ENCODE measurements around the gene ZNF541. TPM values are rescaled to one million over a fixed set of nuclear protein-coding genes. Genes with fewer than 3 reads are reported as not detected.

Gene ZNF541
- not detected for total RNA-seq

DNA sequence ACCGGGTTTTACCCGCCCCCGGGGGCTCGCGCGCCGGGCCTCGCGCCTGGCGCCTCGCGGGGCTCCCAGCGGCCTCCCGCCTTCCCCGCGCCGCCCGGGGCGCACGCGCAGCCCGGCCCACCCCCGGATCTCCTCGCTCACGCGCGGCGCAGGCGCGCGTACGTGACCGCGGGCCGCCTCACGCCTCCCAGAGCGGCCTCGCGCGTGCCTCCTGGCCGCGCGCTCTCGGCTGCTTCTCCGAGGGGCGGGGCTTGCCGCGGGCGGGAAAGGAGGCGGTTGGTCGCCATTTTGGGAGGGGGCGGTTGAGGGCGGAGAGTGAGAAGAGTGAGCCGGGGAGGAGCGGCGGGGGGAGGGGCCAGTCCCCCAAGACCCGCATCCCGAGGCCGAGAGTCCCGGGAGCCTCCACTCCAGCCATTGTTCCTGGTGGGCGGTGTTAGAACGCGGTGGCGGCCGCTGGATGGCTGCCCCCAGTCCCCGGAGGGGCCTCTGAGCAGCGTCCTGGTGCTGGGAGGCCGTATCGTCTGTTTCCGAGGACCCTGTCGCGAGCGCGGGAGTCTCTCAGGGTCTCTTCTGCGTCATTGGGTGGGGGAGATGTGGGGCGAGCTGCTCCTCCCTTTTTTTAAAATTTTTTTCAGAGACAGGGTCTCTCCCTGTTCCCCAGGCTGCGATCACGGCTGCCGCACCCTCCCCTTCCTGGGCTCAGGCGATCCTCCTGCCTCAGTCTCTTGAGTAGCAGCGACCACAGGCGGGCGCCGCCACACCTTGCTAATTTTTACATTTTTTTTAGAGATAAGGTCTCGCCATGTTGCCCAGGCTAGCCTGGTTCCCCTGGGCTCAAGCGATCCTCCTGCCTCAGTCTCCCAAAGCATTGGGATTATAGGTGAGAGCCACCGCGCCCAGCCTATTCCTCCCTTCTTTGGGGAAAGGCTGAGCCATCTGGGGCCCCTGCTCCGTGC lies at the start of gene ZNF541:
ZNF541 (minus strand) TSS at position 78 of the 956 bp plus-strand sequence. CDS start 17,292 bp downstream, outside the sequence.
- peak; percentile 11 to 82 for DNase-seq (ENCODE audit: low spot score in 2 of 2)
- Histone ChIP-seq H3K36me3 (no peaks in the 10 kb centered on the region), H3K27me3 (no peaks in the 10 kb centered on the region), H3K27ac (no peak within 1 kb of the TSS), H3K4me3 (peak within 1 kb of the TSS; percentile 46 to 62), H3K4me1 (peaks cover 0 to 4% of the 10 kb centered on the region in 2 donors), H3K9me3 (no peaks in the 10 kb centered on the region)
- intact Hi-C loops (cut with DNase I) = loop anchor here (2.0 kb wide), 1 partner anchor 27 kb away; no protein-coding TSS in a partner anchor
- TF ChIP-seq CTCF (IDR thresholded peaks at IDR 0.05) = no peak

DNA sequence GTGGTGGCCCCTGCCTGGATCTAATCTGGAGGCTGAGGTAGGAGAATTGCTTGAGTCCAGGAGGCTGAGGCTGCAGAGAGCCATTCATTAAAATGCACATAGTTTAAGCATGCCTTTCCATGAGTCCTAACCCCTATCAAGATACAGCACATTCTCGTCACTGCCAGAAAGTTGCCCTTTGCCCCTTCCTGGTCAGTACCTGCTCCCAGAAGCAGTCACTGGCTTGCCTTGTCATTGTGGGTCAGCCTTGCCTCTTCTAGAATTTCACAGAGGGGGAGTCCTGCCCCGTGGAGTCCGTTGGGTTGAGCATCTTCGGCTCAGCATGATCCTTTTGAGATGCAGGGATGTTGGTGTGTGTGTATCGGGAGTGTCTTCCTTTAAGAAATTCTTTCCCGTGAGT lies 46.8 kb upstream of the ZNF541 start:
- TF ChIP-seq CTCF (IDR thresholded peaks at IDR 0.05) = no peak
- intact Hi-C loops (cut with DNase I) = no loop called here
- H3K4me1 ChIP-seq = no peaks in the 10 kb centered on the region

DNA sequence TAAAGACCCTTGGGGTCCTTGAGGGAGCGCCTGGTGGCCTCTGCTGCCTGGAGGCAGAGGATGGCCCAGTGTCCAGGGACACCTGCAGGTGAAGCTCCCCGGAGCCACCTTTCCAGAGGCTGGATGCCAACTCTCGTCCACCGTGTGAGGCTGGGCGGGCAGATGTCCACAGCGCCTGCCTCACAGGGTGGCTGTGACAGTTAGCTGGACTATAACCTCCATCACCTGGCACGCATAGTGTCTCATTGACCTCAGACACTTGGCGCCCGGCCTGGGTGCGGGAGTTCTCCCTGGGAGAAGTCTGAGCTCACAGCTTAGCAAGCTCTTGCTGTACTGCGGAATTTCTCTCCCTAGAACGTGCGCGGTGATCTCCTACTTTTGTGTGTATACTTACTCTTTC lies 45.8 kb upstream of the ZNF541 start:
- TF ChIP-seq CTCF (IDR thresholded peaks at IDR 0.05) = no peak
- intact Hi-C loops (cut with DNase I) = no loop called here
- H3K4me3 ChIP-seq = no peak overlapping the region
- H3K27me3 ChIP-seq = no peaks in the 10 kb centered on the region
- H3K36me3 ChIP-seq = peaks cover 3 to 4% of the 10 kb centered on the region in 2 donors
- H3K27ac ChIP-seq = no peak overlapping the region
- no peak for DNase-seq (ENCODE audit: low spot score in 2 of 2)
- no peaks in the 10 kb centered on the region for H3K9me3 ChIP-seq
- H3K4me1 ChIP-seq = no peaks in the 10 kb centered on the region

More for the DNA sequence above, 46.8 kb upstream of the ZNF541 start:
- Histone ChIP-seq H3K4me3 (no peak overlapping the region), H3K27ac (no peak overlapping the region), H3K27me3 (no peaks in the 10 kb centered on the region), H3K36me3 (peaks cover 3 to 4% of the 10 kb centered on the region in 2 donors), H3K9me3 (no peaks in the 10 kb centered on the region)
- DNase-seq (ENCODE audit: low spot score in 2 of 2) = no peak

GRCh38 chr19:47615714-47616113 lies 42.8 kb upstream of the ZNF541 start:
- intact Hi-C loops (cut with DNase I) = no loop called here
- DNase-seq (ENCODE audit: low spot score in 2 of 2) = no peak

DNA sequence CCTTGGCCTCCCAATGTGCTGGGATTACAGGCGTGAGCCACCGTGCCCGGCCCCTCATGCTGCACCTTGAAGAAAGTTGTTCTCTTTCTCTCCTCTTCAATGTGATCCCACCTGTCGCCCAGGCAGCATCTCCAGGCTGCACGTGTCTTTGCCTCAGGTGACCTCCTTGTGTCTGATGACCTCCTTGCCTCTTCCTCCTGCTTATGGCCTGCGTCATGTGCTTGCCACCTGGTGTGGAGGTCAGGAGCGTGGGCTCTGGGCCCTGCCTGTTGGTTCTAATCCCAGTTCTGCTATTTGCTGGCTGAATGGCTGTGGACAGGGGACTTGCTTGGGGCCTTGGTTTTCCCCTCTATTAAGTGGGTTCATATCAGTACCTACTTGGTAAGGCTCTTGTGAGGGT lies 42.3 kb upstream of the ZNF541 start:
- H3K4me3 ChIP-seq = no peak overlapping the region
- no peaks in the 10 kb centered on the region for H3K9me3 ChIP-seq
- no peaks in the 10 kb centered on the region for H3K27me3 ChIP-seq
- no peaks in the 10 kb centered on the region for H3K36me3 ChIP-seq
- intact Hi-C loops (cut with DNase I) = no loop called here
- TF ChIP-seq CTCF (IDR thresholded peaks at IDR 0.05) = no peak
- H3K4me1 ChIP-seq = peaks cover 10 to 34% of the 10 kb centered on the region in 2 donors
- DNase-seq (ENCODE audit: low spot score in 2 of 2) = no peak
- H3K27ac ChIP-seq = no peak overlapping the region

More at GRCh38 chr19:47615714-47616113, 42.8 kb upstream of the ZNF541 start:
- no peak for TF ChIP-seq CTCF (IDR thresholded peaks at IDR 0.05)
- Histone ChIP-seq H3K27ac (no peak overlapping the region), H3K9me3 (no peaks in the 10 kb centered on the region), H3K4me3 (no peak overlapping the region), H3K36me3 (peaks cover 0 to under 1% of the 10 kb centered on the region in 2 donors), H3K4me1 (peaks cover 10 to 29% of the 10 kb centered on the region in 2 donors), H3K27me3 (no peaks in the 10 kb centered on the region)
